Middle frontal gyrus (tissue), 1 donor: Measurements from ENCODE around the gene EIF3C.
"Not testable (repeated sequence)": the region's sequence is repeated elsewhere in the genome, so short reads cannot be mapped to it uniquely, and the experiment has no call there.

Experiments used
- DNase-seq: peaks from one replicate; pipeline ENCODE4 v3.0.0-alpha.2; 2015; ENCODE audit warnings: low spot score; ENCODE audit errors: extremely low spot score

The EIF3C gene

GRCh38 chr16:28746618-28747350, 35.5 kb downstream of the EIF3C start:
- DNase-seq: not testable (repeated sequence)

GRCh38 chr16:28749997-28750465, 38.8 kb downstream of the EIF3C start:
- not testable (repeated sequence) for DNase-seq

- DNase-seq: not testable (repeated sequence)
These were observed 39.3 kb downstream of the EIF3C start for GRCh38 chr16:28750469-28751067.

- DNase-seq: not testable (repeated sequence)
These were observed 40.2 kb downstream of the EIF3C start, which contains the start of gene NPIPB9 for GRCh38 chr16:28751487-28751886. TSS of gene NPIPB9 (plus strand) at chr16:28751787.

- DNase-seq: not testable (repeated sequence)
These were observed 70.4 kb downstream of the EIF3C start for GRCh38 chr16:28781697-28782096.

- DNase-seq: not testable (repeated sequence)
These were observed 71.1 kb downstream of the EIF3C start for GRCh38 chr16:28782357-28782756.
